CD4-positive, alpha-beta T cell treated with Interleukin-15 for 1 hour (primary cell): Measurements from ENCODE around the gene PCSK6.

Source experiments
- DNase-seq: peaks from one replicate; pipeline ENCODE4 v3.0.0-alpha.2; 2020

PCSK6 gene

GRCh38 chr15:101489599-101490407 lies at the start of gene PCSK6:
Gene PCSK6, minus strand, starts transcription at chr15:101489707. Its CDS starts 37 bp downstream, at chr15:101489670.
- DNase-seq, result no peak

- DNase-seq, result no peak
These were observed 49.5 kb upstream of the PCSK6 start for GRCh38 chr15:101538996-101539395.

- DNase-seq, result no peak
These were observed 48.7 kb upstream of the PCSK6 start for GRCh38 chr15:101538177-101538576.

GRCh38 chr15:101537483-101538080 lies 48.1 kb upstream of the PCSK6 start:
- no peak for DNase-seq

GRCh38 chr15:101536875-101537405 lies 47.4 kb upstream of the PCSK6 start:
- DNase-seq, result no peak

- DNase-seq, result no peak
These were observed 46.8 kb upstream of the PCSK6 start for GRCh38 chr15:101536166-101536874.

- DNase-seq, result no peak
These were observed 45.8 kb upstream of the PCSK6 start for GRCh38 chr15:101535170-101535902.

- DNase-seq, result no peak
These were observed 45.0 kb upstream of the PCSK6 start for GRCh38 chr15:101534376-101534970.

GRCh38 chr15:101533371-101534140 lies 44.0 kb upstream of the PCSK6 start:
- no peak for DNase-seq

GRCh38 chr15:101532865-101533264 lies 43.4 kb upstream of the PCSK6 start:
- DNase-seq, result no peak

GRCh38 chr15:101531170-101531569 lies 41.7 kb upstream of the PCSK6 start:
- DNase-seq, result no peak

GRCh38 chr15:101530224-101530958 lies 40.9 kb upstream of the PCSK6 start:
- DNase-seq, result no peak

- no peak for DNase-seq
These were observed 39.4 kb upstream of the PCSK6 start for GRCh38 chr15:101528917-101529299.

- DNase-seq, result no peak
These were observed 38.8 kb upstream of the PCSK6 start for GRCh38 chr15:101528108-101528916.

- DNase-seq, result no peak
These were observed 37.4 kb upstream of the PCSK6 start for GRCh38 chr15:101526890-101527289.

GRCh38 chr15:101526442-101526841 lies 36.9 kb upstream of the PCSK6 start:
- DNase-seq, result no peak

GRCh38 chr15:101526021-101526420 lies 36.5 kb upstream of the PCSK6 start:
- no peak for DNase-seq

- no peak for DNase-seq
These were observed 35.7 kb upstream of the PCSK6 start for GRCh38 chr15:101525087-101525669.

- no peak for DNase-seq
These were observed 34.0 kb upstream of the PCSK6 start for GRCh38 chr15:101523560-101523940.
